Measurements from ENCODE around the gene MADCAM1.
"Not testable (repeated sequence)": the region's sequence is repeated elsewhere in the genome, so short reads cannot be mapped to it uniquely, and the experiment has no call there.

Gene MADCAM1

DNA sequence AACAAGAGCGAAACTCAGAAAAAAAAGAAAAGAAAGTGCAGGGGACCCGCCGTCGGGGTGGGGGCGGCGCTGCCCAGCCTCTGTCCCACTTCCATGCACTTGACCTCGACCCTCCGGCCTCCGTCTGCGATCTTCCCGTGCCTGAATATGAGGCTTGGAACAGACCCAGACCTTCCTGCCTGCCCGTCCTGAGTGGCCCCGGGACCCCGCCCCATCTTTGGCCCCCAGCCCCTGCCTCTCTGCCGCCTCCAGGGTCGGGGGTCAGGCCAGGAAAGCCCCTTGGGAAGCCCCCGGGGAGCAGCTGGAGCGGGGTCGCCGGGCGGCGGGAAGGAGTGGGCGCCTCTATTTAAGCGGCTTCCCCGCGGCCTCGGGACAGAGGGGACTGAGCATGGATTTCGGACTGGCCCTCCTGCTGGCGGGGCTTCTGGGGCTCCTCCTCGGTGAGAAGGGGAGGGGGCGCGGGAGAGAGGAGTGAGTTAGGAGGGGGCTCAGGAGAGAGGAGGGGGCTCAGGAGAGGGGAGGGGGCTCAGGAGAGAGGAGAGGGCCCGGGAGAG, at the start of gene MADCAM1:
MADCAM1 (plus strand) TSS at position 375 of the 554 bp plus-strand sequence; CDS start at position 389, 14 bp downstream.
- no peak for DNase-seq

DNA sequence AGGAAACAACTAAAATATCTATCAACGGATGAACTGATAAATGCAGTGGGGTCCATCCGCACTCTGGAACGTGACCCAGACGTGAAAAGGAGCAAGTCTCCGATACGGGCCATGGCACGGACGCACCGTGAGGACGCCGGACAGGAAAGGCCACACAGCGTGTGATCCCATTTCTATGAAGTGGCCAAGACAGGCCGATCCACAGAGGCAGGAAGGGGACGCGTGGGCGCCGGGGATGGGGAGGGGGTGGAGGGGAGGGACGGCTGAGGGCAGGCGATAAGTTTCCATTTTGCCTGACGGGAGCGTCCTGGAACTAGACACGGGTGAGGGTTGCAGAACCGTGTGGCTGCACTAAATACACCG, 49.2 kb upstream of the MADCAM1 start:
- no peak for DNase-seq

DNA sequence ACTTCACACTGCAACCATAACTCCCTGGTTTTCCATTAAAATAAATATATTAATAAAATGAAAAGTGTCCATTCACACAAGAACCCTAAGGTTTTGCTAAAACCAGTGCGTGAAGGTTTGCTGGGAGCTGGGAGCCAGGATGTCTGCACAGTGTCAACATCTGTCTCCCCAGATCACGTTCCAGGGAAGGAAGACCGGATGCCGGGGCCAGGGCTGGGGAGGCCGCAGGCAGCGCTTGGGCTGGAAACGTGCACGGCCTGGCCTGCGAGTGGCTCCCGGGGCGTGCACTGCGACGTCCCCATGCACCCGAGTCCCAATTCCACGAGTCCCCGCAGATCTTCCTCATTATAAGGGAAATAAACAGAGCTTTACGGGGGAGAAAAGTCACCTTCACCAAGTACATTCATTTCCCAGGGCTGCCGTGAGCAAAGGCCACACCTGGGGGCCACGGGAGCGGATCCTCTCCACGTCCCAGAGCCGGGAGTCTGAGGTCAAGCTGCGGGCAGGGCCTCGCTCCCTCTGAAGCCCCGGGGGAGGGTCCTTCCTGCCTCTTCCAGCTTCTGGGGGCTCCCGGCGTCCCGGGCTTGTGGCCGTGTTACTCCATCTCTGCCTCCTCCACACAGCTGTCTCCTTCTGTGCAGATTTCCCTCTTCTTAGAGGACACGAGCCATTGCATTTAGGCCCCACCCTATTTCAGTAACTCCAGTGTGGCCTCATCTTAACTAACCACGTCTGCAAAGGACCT, 48.3 kb upstream of the MADCAM1 start:
- DNase-seq, result no peak

DNA sequence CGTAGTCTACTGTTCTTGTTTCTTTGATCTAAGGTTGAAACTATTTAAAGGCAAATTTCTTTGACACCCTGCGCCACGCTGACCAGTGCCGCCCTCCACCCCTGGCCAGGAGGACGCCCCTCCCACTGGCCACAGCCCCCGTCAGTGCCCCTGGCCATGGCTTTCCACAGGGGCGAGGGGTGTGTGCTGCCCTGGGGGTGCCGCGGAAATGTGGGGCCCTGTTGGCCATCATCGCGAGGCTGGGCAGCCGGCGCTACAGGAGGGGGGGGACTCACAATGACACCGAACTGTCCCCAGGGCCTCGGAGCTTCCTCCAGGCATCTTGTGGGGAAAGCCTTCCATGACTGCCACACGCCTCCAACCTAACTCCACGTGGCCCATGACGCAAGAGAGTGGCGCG, 46.4 kb upstream of the MADCAM1 start:
- no peak for DNase-seq

DNA sequence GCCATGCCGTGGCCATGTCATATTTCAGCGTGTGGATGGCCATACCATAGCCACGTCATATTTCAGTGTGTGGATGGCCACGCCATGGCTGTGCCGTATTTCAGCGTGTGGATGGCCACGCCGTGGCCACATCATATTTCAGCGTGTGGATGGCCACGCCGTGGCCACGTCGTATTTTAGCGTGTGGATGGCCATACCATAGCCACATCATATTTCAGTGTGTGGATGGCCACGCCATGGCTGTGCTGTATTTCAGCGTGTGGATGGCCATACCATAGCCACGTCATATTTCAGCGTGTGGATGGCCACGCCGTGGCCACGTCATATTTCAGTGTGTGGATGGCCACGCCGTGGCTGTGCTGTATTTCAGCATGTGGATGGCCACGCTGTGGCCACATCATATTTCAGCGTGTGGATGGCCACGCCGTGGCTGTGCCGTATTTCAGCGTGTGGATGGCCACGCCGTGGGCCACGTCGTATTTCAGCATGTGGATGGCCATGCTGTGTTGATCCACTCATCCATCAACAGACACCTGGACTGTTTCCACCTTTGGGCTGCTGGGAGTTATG, 45.3 kb upstream of the MADCAM1 start:
- DNase-seq, result not testable (repeated sequence)

DNA sequence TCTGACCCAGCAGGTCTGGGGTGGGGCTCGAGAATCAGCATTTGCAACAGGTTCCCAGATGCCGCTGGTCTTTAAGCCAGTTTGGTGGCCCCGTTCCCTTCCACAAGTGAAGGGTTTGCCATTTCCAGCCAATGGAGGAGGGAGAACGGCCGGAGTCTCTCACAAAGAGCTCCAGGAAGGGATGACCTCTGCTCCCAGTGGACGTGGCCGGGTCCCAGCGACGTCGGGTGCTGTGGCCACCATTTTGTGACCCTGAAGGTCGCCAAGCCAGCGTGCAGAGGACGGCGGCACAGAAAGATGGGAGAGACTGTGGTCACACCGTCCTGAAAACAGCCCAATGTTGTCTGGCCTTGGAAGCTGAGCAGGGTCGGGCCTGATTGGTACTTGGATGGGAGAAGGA, 43.5 kb upstream of the MADCAM1 start:
- DNase-seq, result no peak

DNA sequence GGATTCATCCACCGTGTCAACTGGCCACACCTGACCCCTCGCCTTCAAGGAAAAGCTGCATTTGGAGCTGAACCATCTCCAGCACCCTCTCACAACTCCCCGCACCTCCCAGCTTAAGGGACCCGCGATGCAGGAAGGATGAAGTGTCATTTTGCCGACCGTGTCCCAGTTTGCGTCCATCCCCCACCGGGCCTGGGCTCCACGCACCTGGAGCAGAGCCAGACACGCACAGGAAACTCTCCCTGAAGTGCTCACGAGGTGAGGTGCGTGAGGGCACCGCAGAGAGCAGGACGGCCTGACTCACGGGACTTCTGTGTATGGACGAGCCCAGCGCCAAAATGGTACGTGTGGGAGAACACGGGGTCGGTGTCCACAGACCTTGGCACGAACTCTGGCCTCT, 42.7 kb upstream of the MADCAM1 start:
- DNase-seq, result no peak

DNA sequence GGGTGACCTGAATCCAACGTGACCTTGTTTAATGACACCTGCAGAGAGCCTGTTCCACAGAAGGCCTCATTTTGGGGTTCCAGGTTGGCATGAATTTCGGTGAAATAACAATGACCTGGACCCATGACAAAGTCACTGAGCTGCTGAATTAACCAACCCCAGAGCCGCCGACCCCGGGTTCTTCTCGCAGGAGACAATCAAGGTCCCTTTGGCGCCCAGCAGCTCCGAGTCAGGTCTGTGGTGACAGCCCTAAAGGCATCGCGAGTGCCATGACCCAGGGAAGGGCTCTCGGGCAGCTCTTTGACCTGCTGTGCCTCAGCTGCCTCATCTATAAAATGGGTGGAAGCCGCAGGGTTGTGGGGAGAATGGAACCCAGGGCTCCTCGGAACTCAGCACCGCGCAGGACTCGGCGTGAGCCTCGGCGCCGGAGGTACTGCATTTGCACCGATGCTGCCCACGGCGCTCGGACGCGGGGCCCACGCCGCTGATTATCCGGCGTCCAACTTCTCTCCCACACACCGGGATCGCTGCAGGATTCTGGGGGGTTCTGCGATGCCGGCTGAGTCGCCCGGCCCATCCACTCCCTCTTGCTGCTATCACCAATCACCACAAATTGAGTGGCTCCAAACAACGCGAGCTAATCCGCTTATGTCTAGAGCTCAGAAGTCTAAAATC, 41.1 kb upstream of the MADCAM1 start:
- DNase-seq, result no peak

DNA sequence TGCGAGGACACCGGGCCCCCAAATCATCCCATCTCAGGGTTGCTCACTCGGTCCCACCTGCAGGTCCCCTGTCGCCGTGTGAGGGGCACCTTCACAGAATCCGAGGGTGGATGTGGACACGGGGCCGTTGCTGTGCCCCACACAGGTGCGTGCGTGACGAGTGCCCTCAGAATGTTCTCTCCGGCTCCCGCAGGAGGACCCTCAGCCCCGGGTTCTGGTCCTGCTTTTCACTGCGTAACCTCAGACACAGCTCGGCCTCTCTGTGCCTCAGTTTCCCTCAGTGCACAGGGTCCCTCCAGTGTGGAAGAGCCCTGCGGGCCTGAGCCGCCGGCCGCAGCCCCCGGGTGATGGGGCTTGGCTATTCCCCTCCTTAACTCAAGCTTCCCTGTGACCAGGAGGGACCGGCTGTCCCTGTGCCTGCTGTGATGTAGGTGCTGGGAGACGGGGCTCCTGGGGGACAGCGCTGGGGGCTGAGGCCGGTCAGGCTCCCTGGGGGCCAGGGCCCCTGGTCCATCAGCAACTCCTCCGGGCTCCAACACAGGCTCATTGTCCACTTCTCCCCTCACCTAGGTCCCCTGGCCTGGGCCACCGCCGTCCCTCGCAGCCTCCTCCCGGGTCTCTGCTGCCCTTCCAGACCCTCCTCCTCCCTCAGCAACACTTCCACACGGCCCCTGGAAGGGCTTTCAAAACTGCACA, 40.3 kb upstream of the MADCAM1 start:
- no peak for DNase-seq

DNA sequence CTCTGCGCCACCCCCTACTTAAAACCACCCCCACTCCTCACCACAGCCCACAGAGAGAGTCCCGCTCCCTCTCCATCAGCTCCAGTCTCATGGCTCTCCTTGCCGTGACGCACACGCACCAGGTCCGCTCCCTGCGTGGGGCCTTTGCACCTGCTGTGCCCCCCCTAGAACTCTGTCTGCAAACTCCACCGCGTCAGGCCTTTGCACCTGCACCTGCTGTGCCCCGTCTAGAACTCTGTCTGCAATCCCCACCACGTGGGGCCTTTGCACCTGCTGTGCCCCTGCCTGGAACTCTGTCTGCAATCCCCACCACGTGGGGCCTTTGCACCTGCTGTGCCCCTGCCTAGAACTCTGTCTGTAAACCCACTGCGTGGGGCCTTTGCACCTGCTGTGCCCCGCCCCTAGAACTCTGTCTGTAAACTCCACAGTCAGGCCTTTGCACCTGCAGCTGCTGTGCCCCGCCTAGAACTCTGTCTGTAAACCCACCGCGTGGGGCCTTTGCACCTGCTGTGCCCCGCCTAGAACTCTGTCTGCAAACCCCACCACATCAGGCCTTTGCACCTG, 39.7 kb upstream of the MADCAM1 start:
- DNase-seq, result no peak

DNA sequence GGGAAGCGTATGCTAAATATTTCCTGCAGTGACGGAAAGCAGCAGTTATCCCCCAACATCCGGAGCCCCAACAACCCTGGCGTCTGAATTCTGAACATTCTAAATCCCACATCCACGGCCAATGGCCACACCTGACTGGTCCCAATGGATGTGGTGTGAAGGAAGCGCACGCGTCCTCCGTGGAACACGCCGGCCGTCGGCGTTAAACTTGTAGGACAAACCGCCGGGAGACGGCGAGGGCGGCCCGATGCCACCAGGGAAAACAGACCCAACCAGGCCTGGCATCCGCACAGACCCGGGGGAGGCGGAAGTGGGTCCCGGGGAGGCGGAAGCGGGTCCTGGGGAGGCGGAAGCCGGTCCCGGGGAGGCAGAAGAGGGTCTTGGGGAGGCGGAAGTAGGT, 38.6 kb upstream of the MADCAM1 start:
- DNase-seq, result no peak

DNA sequence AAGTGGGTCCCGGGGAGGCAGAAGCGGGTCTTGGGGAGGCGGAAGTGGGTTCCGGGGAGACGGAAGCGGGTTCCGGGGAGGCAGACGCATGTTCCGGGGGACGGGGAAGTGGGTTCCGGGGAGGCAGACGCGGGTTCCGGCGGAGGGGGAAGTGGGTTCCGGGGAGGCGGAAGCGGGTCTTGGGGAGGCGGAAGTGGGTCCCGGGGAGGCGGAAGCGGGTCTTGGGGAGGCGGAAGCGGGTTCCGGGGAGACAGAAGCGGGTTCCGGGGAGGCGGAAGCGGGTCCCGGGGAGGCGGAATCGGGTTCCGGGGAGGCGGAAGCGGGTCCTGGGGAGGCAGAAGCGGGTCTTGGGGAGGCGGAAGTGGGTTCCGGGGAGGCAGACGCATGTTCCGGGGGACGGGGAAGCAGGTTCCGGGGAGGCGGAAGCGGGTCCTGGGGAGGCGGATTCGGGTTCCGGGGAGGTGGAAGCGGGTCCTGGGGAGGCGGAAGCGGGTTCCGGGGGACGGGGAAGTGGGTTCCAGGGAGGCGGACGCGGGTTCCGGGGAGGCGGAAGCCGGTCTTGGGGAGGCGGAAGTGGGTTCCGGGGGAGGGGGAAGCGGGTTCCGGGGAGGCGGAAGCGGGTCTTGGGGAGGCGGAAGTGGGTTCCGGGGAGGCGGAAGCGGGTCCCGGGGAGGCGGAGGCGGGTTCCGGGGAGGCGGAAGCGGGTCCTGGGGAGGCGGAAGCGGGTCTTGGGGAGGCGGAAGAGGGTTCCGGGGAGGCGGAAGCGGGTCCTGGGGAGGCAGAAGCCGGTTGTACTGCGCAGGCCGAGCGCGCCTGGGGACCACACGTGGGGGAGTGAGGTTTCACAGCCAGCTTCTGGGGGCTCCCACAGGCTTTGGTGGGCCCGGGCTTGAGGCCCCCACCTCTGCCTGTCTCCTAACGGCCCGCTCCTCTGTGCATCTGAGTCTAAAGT, 37.9 kb upstream of the MADCAM1 start:
- no peak for DNase-seq

DNA sequence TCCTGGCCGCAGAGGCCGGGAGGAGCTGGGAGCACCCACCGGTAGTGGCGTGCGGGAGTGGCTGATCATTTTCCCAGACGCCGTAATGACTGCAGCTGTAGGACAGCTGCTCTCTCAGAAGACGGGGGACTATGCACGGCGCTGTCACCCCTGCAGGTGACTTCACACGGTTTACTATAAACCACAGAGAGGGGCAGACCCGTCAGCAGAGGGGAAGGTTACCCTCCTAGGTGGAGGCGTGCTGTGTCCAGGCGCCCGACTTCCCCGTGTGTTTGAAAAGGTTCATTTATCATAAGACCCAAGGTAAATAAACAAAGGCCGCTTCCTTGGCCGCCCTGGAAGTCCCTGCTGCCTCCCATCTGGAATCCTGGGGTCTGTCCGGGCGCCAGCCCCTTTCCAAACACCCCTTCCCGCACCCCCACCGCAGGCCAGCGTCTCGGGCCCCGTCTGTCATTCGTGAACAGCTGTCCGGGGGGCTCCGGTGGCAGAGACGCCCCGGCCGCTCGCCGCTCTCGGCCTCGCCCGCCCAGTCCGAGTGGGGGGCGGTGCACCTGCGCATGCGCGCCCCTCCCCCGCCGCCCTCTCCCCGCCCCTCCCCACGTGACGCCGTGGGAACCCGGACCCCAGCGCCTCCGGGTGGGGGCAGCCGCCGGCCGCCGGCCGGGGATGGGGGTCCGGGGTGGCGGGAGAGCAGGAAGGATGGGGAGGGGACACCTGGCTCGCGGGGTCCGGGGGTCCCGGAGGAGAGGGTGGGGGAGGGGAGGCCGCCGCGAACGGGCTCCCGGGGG, 36.4 kb upstream of the MADCAM1 start:
- DNase-seq, result no peak

DNA sequence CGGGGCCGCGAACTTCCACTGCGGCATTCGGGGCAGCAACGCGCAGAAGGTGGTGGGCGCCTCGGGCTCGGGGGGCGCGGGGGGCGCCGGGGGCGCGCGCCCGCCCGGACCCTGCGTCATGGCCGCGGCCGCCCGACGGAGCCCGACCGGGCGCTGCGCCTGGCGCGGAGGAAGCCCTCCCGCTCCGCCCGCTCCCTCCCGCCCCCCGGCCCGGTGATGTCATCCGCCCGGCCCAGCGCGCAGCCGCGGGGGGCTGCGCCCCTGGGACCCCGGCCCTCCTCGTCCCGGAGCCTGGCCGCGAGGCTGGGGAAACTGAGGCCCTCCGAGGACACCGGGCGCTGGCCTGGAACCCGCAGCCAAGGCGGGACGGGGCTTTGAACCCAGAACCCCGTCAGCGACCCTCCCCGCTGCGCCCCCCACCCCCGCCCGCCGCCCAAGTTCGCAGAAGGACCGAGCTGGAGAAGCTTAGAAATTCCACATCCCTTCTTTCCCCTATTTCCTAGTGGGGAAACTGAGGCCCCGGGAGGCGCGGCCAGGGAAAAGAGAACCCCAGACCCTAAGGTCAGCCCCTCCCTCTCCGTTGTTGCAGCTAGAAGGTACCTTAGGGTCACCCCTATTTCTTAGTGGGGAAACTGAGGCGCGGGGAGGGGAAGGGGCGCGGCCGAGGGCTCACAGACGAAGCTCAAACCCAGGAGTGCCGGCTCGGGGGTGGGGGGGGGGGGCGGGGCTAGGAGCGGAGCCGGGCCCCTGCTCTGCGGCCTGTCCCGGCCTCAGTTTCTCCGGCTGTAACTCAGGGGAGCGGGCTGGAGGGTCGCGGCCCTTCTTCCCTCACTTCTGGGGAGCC, 35.2 kb upstream of the MADCAM1 start, which contains the start of gene SHC2:
SHC2 (minus strand) TSS at position 157 of the 844 bp plus-strand sequence; CDS start at position 120, 37 bp downstream.
- DNase-seq, result no peak

DNA sequence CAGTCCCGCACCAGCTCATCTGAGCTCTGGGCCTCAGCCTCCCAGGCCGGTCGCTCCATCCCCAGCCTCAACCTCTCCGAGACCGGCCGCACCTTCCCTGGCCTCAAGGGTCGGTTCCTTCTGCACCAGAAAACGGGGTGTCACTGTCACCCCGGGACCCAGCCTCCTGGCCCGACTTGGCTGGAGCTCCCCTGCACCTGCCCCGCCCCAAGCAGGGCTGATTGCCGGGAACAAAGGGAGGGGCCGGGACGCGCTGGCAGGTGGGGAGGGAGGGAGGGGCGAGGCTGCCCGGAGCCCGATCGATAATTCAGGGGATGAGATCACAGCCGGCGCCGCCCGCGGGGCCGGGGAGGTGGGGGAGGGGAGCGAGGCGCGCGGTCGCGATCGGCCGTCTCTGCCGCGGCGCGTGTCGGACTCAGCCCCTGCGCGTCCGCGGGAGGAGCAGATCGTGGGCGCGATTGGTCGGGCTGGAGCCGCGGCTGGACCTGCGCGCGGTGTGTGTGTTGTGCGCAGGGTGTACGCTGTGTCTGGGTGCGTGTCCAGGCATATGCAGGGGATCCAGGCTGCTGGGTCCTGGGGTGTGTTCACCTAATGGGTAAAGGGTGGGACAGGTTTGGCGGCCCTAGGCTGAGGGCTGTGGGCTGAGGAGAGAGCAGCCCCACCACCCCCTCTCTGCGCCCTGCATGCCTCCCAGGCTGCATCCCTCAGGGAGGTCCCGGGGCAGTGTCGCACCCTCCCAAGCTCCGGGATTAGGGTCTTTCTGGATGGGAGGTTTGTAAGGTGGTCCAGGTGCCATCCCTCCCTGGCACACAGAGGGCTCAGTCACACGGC, 34.4 kb upstream of the MADCAM1 start:
- no peak for DNase-seq

DNA sequence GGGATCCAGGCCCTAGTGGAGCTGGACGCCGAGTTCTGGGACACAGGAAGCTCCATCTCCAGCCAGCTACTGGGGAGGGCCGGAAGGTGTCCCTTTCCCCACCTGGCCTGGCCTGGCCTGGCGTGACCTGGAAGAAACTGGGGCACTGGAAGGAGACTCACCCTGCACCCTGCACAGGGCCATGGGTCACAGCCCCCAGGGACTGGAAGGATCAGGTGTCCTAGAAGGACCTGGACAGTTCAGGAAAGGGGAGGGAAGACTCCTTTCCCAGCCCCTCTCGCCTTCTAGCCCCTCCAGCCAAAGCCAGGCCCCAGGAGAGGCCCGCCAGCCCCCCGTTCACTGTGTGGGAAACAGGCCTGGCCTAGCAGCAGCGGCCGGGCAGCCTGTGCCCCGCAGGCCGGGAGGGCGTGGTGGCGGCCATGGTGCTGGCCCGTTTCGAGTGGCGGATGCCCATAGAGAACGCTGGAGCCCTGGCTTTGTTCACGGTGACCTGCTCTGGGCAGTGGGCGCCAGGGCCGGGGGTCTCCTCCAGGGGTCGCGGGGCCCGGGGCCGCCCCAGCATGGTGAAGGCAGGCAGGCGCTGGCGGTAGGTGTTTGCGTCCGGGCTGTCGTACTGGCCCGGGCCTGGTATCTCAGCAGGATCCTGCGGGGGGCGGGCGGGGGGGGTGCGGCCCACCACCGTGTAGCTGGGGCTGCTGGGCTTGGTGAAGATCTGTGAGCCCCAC, 32.6 kb upstream of the MADCAM1 start:
- DNase-seq, result no peak

DNA sequence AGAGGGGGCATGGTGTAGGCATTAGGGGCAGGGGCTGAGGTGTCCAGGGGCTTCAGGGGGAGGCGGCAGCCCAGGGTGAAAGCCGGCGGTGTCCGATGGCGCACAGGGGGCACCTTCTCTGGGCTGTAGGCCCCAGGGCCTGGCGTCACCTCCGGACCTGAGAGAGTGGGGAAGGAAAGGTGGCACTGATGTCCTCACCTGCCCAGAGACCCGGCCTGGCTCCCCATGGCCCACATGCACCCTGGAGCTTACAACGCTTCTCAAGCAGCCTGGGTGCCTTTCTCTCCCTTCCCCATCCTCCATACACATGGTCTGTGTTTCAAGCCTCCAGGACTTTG, 32.1 kb upstream of the MADCAM1 start:
- no peak for DNase-seq

DNA sequence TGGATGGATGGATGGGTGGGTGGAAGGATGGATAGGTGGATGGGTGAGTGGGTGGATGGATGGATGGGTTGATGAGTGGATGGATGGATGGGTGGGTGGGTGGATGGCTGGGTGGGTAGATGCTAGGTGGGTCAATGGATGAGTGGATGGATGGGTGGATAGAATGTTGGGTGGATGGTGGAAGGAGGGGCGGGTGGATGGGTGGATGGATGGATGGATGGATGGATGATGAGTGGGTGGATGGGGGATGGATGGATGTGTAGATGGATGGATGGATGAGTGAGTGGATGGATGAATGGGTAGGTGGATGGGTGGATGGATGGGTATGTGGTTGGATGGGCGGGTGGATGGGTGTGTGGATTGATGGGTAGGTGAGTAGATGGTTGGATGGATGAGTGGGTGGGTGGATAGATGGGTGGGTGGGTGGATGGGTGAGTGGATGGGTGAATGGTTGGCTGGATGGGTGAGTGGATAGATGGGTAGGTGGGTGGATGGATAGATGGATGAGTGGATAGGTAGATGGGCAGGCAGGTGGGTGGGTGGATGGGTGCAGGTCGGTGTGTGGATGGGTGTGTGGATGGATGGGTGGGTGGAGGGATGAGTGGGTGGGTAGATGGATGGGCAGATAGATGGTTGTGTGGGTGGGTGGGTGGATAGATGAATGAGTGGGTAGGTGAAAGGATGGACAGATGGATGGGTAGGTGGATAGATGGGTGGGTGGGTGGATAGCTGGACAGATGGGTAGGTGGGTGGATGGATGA, 31.1 kb upstream of the MADCAM1 start:
- DNase-seq, result no peak
